Fibroblast of gingiva (primary cell): ENCODE measurements around the gene TLCD5.

Experiments used
- DNase-seq: peaks from one replicate; pipeline ENCODE4 v3.0.0-alpha.2; 2011; ENCODE audit warnings: low read depth

The TLCD5 gene

GRCh38 chr11:120324932-120325810, at the start of gene TLCD5:
Gene TLCD5, plus strand, starts transcription at chr11:120325299. Its CDS starts 2,143 bp downstream, at chr11:120327442.
- peak; percentile 61 for DNase-seq

GRCh38 chr11:120279502-120279901, 45.6 kb upstream of the TLCD5 start:
- no peak for DNase-seq

- no peak for DNase-seq
These were observed 44.5 kb upstream of the TLCD5 start for GRCh38 chr11:120280600-120281051.

GRCh38 chr11:120281143-120281795, 43.8 kb upstream of the TLCD5 start:
- no peak for DNase-seq

- no peak for DNase-seq
These were observed 42.0 kb upstream of the TLCD5 start for GRCh38 chr11:120283124-120283523.

GRCh38 chr11:120284272-120284671, 40.8 kb upstream of the TLCD5 start:
- no peak for DNase-seq

GRCh38 chr11:120285256-120285655, 39.8 kb upstream of the TLCD5 start:
- peak; percentile 69 for DNase-seq

- DNase-seq = no peak
These were observed 37.1 kb upstream of the TLCD5 start for GRCh38 chr11:120288021-120288420.

GRCh38 chr11:120289426-120289825, 35.7 kb upstream of the TLCD5 start:
- no peak for DNase-seq

GRCh38 chr11:120290956-120291355, 34.1 kb upstream of the TLCD5 start:
- DNase-seq = no peak

GRCh38 chr11:120293038-120293800, 31.9 kb upstream of the TLCD5 start:
- DNase-seq = peak; percentile 47

- no peak for DNase-seq
These were observed 31.0 kb upstream of the TLCD5 start for GRCh38 chr11:120294096-120294495.

- no peak for DNase-seq
These were observed 30.0 kb upstream of the TLCD5 start for GRCh38 chr11:120295099-120295498.

- no peak for DNase-seq
These were observed 28.5 kb upstream of the TLCD5 start for GRCh38 chr11:120296554-120296953.

GRCh38 chr11:120298461-120298860, 26.6 kb upstream of the TLCD5 start:
- no peak for DNase-seq

GRCh38 chr11:120302001-120302805, 22.9 kb upstream of the TLCD5 start:
- no peak for DNase-seq

- peak; percentile 64 for DNase-seq
These were observed 22.0 kb upstream of the TLCD5 start for GRCh38 chr11:120303004-120303637.

GRCh38 chr11:120304526-120304925, 20.6 kb upstream of the TLCD5 start:
- no peak for DNase-seq

GRCh38 chr11:120305286-120305685, 19.8 kb upstream of the TLCD5 start:
- no peak for DNase-seq

GRCh38 chr11:120306519-120307242, 18.4 kb upstream of the TLCD5 start:
- DNase-seq = peak; percentile 66
